ENCODE measurements around the gene ADGRG1.

ADGRG1 gene

GRCh38 chr16:57606147-57606846 lies 22.1 kb upstream of the ADGRG1 start:
- no peak for DNase-seq (ENCODE audit: low spot score)

GRCh38 chr16:57606847-57607501 lies 21.5 kb upstream of the ADGRG1 start:
- DNase-seq (ENCODE audit: low spot score): no peak

DNA sequence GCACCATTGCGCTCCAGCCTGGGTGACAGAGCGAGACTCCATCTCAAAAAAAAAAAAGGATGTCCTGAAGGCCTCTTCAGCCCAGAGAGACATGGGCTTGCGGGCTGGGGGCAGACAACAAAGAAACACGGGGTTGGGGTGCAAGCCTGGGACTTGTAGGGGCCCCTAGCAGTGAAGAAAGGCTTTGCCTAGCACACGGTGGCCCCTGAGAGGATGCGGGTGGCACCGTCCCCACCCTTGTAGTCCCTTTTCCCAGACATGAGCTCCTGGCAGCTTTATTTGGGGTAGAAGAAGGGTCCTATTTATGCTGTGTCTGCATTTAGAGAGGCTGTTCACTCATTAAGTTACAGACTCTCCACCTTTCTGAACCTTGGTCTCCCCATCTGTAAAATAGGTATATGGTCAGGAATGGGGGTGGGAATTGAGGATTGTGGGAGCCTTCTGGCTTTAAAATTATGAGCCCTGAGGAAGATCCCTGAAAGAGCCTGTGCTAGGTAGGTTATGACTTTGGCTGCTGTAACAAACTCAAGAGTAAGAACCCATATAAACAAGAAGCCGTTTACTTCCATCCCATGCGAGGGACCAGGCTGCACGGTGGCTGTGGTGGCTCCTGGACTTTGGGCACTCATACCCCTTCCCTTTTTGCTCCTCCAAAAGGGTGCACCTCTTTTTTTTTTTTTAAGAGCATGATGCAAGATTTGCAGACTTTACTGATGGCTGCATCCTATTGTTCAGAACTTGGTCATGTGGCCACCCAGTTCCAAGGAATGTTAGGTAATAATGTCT lies 20.6 kb upstream of the ADGRG1 start:
- DNase-seq (ENCODE audit: low spot score): no peak

GRCh38 chr16:57608462-57609113 lies 19.8 kb upstream of the ADGRG1 start:
- DNase-seq (ENCODE audit: low spot score): no peak

GRCh38 chr16:57609541-57610401 lies 18.7 kb upstream of the ADGRG1 start:
- no peak for DNase-seq (ENCODE audit: low spot score)

GRCh38 chr16:57610611-57611010 lies 17.8 kb upstream of the ADGRG1 start:
- DNase-seq (ENCODE audit: low spot score): no peak

DNA sequence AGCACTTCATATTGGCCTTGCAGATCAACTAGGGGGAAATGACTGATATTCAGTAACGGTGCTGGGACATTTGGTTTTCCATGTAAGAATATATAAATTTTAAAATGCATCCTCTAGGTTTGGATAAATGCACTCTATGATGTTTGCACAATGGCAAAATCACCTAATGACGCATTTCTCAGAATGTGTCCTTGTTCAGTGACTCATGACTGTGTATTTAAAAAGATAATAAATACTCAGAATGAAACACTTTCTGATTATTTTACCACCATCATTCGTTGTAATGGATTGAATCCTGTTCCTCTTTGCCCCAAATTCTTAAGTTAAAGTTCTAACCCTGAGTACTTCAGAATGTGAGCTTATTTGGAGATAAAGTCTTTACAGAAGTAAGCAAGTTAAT lies 17.2 kb upstream of the ADGRG1 start:
- DNase-seq (ENCODE audit: low spot score): no peak

- DNase-seq (ENCODE audit: low spot score): no peak
Measured at GRCh38 chr16:57611706-57612105, 16.7 kb upstream of the ADGRG1 start.

DNA sequence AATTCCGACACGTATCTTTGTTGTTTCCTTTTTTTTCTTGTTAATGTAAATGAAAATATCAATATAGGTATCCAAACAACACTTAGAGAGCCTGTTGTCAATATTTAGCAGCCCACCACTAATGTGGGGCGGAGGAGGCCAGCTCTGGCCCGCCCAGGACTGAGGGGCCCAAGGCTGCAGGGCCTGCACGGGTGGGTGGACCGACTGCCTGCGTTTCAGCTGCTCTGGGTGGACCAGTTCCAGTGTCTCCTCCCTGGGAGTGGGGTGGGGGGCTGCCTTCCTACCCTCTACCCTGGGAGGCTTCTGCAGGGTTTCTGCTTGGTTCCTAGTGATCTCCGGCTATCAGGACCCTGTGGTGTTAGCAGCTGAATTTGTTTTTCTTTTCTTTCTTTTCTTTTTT lies 15.9 kb upstream of the ADGRG1 start:
- DNase-seq (ENCODE audit: low spot score): no peak

DNA sequence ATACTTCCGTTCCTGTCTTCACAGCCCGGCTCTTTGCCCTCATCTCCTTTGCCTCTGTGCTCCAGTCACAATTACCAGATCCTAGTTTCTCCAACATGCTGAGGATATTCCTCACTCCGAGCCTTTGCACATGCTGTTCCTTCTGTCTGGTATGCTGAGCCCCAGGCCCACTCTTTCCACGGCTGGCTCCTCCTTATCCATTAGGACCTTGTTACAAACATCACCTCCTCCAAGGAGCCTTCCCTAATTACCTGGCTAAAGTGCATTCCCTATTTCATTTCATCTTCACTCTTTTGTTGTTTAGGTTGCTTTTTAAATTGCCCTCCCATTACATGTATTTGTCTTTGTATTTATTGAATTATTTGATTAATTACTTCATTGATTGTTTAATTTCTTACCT lies 14.9 kb upstream of the ADGRG1 start:
- no peak for DNase-seq (ENCODE audit: low spot score)

GRCh38 chr16:57614536-57614935 lies 13.9 kb upstream of the ADGRG1 start:
- no peak for DNase-seq (ENCODE audit: low spot score)

- DNase-seq (ENCODE audit: low spot score): no peak
Measured at GRCh38 chr16:57614944-57615343, 13.5 kb upstream of the ADGRG1 start.

DNA sequence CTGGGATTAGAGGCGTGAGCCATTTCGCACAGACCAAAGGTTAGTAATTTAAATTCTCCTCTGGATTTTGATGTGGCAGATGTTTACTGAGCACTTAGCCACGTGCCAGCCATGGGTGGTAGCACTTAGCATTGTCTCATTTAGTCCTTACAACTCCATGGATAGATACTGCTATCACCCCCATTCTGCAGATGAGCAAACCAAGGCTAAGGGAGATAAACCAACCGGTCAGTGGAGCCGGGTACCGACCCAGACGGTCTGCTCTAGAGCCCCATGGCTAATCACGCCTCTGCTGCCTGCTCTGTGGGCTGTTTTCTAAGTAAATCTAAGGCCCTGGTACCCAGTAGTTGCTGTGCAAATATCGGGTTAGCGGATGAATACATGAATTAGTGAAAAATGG lies 12.6 kb upstream of the ADGRG1 start:
- no peak for DNase-seq (ENCODE audit: low spot score)

DNA sequence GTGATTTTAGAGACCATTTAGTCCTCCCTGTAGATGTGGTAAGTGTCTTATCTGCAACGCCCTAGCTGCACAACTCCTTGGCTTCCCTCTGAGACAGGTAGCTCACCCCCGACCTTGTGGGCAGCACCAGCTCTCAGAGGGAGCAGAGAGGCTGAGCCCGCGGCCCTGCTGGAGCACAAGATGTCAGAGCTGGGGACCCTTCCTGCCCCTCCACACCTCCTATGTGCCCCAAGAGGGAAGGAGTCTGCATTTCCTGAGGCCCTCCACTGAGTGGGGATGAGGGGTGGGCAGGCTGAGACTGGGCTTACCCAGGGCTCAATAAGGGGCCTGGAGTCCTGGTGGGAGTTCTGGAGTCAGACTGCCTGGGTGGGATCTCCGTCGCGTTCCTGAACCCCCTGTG lies 12.2 kb upstream of the ADGRG1 start:
- DNase-seq (ENCODE audit: low spot score): no peak

- DNase-seq (ENCODE audit: low spot score): no peak
Measured at GRCh38 chr16:57616876-57617275, 11.6 kb upstream of the ADGRG1 start.

GRCh38 chr16:57617604-57618111 lies 10.8 kb upstream of the ADGRG1 start:
- no peak for DNase-seq (ENCODE audit: low spot score)

- DNase-seq (ENCODE audit: low spot score): no peak
Measured at GRCh38 chr16:57618296-57619132, 9.9 kb upstream of the ADGRG1 start.

- DNase-seq (ENCODE audit: low spot score): no peak
Measured at GRCh38 chr16:57619133-57619605, 9.3 kb upstream of the ADGRG1 start.

DNA sequence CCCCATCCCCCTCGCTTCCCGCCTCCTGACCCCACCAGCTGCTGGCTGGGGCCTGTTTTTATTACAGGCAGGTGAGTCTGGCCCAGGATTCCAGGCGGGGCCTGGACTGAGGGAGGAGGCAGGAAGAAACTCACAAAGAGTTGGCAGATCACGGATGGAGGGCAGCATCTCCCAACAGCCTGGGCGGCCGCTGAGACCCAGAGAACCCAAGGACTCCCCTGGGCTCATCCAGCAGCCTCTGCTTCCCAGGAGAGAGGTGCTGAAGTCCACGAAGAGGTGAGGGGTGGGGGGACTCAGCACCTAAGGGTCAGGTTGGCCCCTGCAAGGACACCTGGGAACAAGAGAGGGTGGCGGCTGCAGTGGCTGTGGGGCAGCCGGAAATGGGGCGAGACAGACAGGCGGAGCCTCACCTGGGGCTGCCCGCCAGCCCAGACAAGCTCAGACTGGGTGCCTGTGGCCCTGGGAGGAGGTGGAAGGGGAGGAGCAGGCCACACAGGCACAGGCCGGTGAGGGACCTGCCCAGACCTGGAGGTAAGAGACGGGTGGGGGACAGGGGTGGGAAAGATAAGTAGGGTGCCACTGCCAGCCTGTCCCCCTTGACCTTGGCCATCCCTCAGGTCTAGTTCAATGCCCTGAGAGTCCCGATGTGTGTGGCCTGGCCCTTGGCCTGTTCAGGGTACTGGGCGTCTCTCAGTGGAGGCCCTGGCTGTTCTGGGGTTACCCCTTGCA lies 8.7 kb upstream of the ADGRG1 start:
- no peak for DNase-seq (ENCODE audit: low spot score)

Data from COLO829 (cell line).